PC-9 (cell line): ENCODE measurements around the gene SLC6A18.

Experiments
- CTCF ChIP-seq: fragments of 200-600 bp; sonication (generic); conservative IDR thresholded peaks from 2 replicates; pipeline ENCODE4 v1.6.1; 2017; ENCODE audit warnings: mixed run types, antibody characterized with exemption, mild to moderate bottlenecking, moderate library complexity
- EZH2 ChIP-seq: fragments of 200-600 bp; sonication (generic); IDR thresholded peaks from 2 replicates; pipeline ENCODE4 v1.8.0; 2017; ENCODE audit warnings: antibody characterized with exemption, low read depth

- TF ChIP-seq CTCF (no peak), EZH2 (no peak)
These were observed 29.0 kb downstream of the SLC6A18 start for GRCh38 chr5:1254196-1254595.
